Measurements from ENCODE around the gene CLDN7.

CLDN7 gene, protein sequence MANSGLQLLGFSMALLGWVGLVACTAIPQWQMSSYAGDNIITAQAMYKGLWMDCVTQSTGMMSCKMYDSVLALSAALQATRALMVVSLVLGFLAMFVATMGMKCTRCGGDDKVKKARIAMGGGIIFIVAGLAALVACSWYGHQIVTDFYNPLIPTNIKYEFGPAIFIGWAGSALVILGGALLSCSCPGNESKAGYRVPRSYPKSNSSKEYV

DNA sequence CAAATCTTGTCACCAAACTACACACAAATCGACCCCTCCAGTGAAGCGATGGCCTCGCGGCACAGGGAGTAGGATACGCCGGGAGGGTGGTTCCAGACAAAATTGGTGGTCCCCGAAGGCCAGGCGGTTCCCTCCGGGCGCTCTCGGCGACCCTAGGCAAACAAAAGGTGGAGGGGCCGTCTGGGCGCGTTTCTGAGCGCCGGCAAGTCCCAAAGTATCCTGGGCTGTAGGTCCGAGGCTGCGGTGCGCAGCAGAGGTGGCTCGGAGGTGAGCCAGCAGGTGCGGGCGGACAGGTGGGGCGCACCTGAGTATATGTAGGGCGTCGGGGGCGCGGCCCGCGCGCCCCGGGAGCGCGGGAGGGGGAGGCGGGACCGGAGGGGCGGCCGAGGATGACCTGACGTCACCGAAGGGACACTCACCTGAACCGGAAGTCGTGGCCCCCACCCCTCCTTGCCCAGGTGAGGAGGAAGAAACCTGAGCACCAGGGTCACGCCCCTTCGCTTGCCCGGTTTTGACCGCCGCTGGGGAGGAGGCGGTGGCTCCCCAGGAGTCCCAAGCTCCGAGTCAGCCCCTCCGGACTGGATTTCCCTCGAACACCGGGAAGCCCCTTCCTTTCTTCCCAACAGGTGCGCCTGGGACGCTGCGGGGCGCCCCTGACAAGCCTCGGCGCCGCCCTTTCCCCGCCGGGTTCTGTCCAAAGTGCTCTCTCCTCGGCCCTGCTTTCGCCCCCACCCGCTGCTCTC lies at the start of gene CLDN7:
TSS of gene CLDN7 (minus strand) at position 287 of the 743 bp plus-strand sequence. CDS start 435 bp downstream, outside the sequence.
- peak; percentile 95 for DNase-seq

DNA sequence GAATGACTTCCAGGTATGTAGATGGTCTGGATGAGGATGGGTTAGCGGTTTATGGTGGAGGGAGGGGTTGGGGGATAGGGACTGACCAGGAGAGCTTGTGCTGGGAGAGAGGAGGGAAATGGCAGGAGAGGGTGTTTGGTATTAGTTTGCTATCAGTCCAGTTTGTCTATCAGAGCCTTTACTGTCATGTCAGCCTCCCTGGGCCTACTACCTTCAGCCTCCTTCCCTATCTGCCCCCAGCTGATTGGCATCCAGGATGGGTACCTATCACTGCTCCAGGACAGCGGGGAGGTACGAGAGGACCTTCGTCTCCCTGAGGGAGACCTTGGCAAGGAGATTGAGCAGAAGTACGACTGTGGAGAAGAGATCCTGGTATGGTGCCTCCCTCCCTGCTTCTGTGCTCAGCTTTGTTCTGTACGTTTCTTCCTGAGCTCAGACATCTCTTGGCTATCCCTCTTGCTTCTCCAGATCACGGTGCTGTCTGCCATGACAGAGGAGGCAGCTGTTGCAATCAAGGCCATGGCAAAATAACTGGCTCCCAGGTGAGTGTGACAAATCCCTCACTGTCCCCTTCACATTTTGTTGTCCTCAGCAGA lies 48.9 kb upstream of the CLDN7 start:
- no peak for DNase-seq

DNA sequence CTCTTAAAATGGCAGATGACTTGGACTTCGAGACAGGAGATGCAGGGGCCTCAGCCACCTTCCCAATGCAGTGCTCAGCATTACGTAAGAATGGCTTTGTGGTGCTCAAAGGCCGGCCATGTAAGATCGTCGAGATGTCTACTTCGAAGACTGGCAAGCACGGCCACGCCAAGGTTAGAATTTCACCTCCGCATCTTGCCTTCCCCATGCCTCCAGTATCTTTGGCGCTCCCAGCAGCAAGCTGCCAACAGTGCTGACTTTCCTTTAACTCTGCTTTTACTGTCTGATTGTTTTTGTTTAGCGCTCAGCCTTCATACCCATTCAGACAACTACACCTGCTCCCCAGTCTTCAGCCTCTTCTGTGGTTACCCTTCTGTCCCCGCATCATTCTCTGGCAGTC lies 47.4 kb upstream of the CLDN7 start:
- no peak for DNase-seq

DNA sequence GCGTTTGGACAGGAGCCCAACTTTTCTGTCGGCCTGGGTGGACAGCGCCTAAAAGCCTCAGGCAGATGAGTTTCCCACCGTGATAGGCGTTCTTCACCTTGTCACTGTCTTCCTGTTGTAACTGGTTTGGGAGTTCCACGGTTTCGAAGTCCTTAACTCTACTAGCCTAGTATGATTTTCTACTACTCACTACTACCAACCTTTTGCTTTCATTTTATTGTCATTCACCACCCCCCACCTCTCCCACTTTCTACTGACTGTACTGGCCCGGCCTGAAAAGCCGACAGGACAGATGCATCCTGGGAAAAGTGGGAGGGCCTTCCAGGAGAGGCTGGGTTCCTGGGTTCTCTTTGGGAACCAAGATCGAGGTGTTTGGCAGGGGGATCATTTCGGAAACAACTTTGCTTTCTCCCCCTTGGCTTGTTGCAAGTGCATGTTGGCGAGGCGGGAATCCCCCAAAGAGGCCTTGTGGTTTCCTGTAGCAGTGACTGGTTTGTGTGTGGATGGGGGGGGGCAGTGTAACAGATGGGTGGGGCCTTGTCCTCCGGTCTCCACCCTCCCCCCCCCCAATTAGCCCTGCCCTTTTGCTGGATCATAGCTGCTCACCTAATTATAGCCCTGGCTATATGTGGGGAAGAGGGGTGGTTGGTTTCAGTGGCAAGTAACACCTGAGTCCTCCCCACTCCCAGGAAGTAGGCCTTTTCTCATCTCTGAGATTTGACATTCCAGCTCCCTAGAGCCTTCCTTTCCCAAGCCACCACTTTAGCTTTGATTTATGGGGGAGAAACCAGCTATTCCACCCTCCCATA lies 46.6 kb upstream of the CLDN7 start:
- DNase-seq = peak; percentile 75

DNA sequence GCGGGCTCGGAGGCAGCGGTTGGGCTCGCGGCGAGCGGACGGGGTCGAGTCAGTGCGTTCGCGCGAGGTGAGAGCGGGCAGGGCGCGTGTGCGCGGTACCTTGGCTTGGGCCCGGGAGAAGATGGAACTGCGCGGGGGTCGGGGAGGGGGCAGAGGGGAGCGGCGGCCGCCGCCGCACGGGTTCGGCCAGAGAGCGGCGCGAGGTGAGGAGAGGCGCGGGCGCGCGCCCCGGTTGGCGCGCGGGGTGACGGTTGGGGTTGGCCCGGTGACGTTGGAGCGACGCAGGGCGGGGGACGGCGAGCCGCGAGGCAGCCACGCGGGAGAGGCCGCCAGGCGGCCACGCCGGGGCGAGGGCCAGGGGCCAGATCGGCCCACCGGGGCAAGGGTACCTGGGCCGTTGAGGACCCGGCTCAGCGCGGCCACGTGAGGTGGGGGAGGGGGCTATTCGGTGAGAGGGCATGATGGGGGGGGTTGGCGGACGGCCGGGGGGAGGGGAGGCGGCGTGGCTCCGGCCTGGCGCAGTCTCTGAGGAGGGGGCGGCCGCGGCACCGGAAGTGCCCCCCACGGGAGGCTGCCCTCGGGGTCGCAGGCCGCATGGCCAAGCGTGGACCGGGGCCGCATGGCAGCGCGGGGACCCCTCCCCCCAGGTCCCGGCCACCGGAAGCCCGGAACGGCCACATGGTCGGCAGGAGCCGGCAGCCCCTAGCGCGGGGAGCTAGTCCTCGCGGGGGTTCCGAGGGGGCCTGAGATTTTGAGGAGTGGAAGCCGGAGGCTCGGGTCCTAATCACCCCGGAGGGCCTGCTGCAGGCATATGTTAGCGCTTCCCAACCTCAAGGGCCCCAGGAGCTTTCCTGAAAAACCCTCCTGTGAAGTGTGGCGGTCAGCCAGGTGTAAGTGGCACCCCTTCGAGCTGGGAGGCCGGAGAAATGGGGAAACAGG lies 45.7 kb upstream of the CLDN7 start:
- DNase-seq = peak; percentile 43

DNA sequence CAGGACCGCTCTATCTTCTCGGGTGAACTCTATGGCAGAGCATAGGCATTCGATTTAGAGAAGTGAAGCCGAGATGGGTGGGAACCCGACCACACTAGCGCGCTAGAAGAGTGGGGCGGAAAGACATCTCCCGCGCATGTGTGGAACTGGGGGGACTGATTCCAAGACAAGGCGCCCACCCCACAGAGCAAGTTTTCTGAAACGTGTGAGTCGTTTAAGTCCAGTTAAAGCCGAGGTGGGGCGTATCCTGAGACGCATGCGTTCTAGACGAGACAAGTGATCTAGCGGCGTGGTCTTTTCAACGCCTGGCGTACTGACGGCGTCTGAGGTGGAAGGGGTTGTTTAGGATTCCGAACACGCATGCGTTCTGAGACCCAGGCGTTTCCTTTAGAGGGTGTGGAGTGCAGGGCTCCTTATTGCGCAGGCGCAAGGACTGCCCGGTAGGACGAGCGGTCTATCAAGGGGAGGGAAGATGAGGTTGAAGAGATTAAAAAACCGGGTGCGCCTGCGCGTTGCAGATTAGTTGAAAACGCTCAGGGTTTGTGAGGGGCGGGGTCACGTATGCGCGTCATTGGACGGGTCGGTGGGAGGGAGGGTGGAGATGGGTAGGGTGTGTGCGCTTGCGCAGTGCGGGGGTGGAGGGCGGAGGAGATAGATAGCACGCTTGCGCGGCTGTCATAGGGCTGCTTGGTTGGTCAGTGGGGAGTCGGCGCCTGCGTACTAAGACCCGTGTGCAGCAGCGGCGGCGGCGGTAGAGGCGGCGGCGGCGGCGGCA lies 44.8 kb upstream of the CLDN7 start, which contains the start of gene EIF5A:
TSS of gene EIF5A (plus strand) at position 718 of the 775 bp plus-strand sequence. CDS start 2,008 bp downstream, outside the sequence.
- peak; percentile 100 for DNase-seq

DNA sequence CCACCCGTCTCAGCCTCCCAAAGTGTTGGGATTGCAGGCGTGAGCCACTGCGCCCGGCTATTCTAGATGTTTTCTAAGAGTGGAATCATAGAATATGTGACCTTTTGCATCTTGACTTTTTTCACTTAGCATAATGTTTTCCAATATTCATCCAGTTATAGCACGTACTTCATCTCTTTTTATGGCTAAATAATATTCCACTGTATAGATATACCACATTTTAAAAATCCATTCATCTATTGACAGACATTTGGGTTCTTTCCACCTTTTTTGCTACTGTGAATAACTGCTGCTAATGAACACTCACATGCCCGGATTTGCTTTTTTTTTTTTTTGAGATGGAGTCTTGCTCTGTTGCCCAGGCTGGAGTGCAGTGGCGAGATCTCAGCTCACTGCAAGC lies 41.9 kb upstream of the CLDN7 start:
- DNase-seq = no peak

DNA sequence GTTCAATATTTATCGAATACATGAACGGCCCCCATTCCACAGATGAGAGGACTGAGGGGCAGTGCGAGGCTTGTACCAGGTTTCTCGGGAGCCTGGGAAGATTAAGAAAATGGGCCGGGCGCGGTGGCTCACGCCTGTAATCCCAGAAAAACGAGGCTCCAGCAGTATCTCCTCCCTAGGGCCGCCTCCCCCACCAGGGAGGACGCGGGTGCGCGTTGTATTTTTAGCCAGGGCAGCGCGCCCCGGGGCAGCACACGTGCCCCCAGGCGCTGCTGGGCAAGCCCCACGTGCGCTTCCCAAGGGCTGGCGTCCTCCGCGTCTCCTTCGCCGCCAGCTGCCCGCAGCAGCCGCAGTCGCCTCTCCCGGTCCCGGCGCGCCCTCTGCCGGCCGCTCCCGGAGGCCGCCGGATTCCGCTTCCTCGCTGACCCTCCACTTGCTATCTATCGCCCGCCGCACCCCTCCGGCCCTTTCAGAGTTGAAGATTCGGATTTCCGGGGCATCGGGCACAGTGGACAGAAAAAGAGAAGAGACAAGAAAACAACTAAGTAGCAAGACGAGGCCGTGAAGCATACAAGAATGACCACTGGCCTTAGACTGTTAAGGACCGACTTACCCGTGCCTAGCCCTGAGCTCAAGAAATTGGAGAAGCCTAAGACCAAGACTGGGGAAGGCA lies 34.0 kb upstream of the CLDN7 start:
- peak; percentile 82 for DNase-seq

DNA sequence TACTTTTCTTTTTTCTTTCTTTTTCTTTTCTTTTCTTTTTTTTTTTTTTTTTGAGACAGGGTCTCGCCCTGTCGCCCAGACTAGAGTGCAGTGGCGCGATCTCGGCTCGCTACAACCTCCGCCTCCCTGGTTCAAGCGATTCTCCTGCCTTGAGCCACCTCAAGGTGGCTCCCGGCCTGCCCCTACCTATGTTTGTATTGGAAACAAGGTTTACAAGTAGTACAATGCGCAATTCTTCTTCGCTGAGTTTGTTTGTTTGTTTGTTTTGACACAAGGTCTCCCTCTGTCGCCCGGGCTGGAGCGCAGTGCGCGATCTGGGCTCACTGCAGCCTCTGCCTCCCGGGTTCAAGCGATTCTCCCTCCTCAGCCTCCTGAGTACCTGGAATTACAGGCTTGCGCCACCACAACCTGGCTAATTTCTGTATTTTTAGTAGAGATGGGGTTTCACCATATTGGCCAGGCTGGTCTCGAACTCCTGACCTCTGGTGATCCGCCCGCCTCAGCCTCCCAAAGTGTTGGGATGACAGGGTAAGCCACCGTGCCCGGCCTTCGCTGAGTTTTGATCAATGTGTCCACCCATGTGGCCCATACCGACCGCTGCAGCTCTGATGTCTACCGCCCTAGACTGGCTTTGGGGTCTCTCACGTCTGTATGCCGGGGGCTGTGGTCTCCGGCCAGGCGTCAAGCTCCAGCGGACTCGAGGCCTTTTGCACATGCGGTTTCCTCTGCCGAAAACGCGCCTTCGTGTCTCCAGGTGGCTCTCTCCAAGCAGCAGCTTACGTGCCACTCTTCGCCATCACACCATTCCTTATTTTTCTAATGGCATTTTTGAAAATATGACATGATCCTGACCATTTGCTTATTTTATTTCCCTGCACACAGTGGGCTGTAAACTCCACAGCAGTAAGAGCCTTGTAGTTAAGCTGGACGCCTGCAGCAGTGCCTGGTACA lies 33.2 kb upstream of the CLDN7 start:
- no peak for DNase-seq

DNA sequence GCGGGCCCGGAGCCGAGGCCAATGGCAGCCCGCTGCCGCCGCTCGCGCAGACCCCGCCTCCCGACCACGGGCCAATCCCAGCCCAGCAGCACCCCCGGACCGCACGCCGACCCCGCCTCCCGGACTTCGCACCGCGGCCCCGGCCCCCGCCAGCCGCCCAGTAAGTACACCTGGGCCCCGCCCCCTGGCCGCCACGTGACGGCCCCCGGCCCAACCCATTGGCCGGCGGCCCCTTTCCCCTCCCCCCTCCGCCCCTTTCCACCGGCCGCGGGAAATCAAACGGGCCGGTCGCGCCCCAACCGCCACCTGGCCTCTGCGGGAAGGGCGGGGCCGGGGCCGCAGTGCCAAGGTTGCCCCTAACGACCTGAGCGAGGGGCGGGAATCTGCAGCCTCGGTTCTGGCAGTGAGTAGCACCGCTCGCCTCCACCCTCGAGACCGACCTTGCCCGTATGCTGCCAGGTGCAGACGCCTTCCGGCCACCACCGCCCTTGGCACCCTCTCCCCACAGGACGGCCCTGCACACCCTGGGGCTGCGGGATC lies 32.4 kb upstream of the CLDN7 start, which contains the start of gene YBX2:
TSS of gene YBX2 (minus strand) at position 26 of the 540 bp plus-strand sequence. CDS start 139 bp downstream, outside the sequence.
- peak; percentile 89 for DNase-seq

DNA sequence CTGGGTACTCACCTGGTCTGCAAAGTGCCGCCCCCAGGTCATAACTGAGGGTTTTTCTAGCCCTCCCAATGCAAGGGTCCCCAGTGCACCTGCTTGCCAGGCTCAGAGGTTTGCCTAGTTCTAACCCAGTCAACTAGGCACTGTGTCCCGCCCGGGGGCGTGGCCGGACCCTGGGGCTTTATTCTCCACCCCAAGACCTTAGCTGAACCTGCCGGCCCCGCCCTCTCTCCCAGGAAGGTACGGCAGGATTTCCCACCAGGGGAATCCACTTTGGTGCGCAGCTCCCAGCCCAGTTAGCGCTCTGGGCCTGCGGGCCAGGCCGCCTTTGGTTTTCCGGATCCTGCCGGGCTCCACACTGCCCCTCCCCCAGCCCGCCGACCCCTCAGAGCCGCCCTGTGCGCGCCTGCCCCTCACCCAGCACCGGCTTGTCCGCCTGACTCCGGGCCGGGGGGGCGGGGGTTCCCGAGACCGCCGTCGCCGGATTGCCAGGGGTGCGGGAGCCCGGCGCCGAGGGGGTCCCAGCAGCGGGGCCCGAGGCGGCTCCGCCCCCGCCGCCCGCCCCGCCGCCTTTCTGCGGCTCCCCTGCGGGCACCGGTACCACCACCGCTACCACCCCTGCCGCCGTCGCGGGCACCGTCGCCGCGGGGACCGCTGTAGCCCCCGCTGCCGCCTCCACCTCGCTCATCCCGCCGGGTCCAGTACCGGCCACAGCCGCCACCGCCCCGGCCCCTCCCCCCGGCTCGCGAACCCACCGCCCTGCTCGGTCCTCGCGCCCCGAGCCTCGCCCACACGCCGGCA lies 31.7 kb upstream of the CLDN7 start:
- DNase-seq = peak; percentile 39

DNA sequence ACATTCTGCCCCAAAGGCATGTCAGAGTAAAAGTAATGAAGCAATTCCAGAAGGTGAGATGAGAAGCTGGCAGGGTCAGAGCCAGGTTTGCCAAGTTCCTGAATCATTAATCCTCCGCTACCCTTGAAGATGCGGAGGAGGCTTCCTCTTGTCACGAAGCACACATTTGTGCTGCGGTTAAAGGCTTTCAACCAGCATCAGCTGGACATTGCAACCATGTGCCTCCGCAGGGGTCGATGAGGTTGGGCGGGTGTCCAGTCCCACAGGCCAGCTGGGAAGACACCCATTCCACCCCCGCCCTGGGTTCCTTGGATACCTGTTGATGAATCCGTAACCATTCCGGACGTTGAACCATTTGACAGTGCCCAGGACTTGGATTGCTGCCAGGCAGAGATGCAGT lies 30.9 kb upstream of the CLDN7 start:
- DNase-seq = no peak

DNA sequence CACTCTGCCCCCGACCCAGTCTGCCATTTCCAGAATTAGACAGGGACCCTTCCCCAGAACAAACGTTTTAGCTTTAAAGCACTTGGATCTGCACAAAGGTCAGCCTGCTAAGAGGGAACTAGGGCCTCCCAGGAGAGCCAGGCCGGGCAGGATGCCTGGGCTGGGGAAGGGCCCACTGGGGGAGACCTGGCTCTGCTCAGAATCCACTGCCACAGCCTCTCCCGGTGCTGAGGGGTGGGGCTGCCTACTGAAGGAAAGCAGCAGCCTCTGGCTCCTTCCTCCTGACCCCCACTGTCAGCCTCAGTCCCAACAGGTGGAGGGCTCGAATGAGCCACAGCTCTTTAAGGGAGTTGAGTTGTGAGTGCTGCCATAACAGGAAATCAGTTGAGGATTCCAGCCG lies 30.5 kb upstream of the CLDN7 start:
- no peak for DNase-seq

DNA sequence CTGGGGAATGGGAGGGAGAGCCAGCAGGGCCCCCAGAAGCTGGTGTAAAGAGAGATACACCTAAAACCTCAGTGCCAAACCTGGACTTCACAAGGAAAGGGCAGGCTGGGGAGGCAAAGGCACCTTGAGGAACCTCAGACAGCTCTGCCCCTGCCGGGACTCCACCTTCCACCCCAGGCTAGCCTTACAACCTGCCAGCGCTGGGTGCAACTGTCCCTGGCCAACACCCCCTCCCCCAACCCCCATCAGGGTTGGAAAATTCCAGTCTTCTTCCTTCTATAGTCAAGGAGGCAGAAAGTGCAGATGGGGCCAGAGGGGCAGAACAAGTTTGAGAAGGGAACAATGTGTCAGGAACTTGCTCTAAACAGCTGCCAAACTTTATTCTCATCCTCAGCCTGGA lies 29.9 kb upstream of the CLDN7 start:
- no peak for DNase-seq

DNA sequence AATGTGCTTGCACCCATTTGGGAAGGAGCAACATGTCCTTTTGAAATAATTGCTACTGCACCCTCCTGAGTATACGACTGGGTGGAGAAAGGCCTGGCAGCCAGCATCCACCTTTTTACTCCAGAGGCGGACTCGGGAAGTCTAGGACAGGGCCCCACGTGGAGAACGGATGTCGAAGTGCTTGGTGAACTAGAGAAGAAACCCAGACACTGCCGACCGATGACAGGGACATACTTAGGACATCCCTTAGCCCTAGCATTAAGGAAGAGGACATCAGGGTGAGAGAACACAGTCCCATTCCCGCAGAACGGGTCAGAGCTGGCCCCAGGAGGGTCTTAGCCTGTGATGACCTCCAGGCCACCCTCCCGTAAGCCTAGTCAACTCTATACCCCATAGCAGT lies 28.4 kb upstream of the CLDN7 start:
- DNase-seq = no peak

DNA sequence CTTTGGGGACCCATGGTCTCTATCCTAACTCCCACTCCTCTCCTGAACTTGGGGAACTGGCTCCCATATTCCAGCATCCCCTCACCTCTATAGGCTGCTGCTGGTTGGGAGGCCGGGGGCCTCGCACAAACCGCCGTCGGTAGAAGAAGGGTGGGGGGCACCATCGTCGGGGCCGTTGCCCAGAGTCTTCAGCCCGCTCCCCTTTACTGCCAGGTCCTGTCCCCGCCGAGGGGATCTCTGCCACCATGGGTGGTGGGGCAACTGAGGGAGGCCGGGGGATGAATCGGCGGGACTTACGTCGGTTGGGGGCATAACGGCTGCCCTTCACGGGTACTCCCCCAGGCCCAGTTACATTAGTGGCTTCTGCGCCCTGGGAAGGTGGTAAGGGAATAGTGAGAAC lies 27.9 kb upstream of the CLDN7 start:
- DNase-seq = no peak

DNA sequence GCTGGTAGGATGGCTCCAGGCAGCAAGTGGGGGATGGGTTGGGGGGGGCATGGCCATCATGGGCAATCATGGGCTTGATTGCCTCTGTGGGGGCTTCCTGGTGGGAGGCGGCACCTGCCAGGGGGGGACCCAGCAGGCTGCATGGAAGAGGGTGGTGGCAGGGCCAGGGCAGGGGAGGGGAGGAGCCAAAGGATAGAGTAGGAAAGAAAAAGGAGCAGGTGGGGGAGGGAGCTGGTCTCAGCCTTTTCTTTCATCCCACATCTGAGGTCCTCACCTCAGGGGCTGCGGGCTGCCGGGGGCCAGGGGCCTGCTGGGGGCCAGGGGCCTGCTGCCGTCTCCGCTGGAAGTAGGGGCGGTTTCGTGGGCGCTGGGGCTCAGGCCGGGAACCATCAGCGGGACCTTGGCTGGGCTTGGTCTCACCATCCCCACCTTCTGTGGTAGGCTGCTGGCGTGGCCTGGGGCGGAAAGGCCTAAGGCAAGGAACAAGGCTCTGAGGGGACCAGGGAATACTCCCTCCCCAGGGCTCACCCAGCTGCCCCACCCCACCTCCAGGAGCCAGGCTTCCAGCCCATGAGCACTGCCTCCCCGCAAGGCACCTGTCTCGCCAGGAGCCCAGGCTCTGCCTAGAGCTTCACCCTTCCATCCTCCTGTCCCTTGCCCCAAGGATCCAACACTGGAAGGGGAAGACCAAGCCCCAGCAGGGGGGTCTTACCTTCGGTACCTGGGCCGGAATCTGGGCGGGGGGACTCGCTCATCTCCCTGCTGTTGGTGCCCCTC lies 27.2 kb upstream of the CLDN7 start:
- DNase-seq = no peak
